Hindlimb muscle (tissue), 1 donor: ENCODE data around the gene KIAA1671. TPM values are rescaled to one million over a fixed set of nuclear protein-coding genes. Genes with fewer than 3 reads are reported as not detected.
"Not testable (repeated sequence)": the region's sequence is repeated elsewhere in the genome, so short reads cannot be mapped to it uniquely, and the experiment has no call there.

Experiments
- DNase-seq: peaks from one replicate; pipeline ENCODE4 v3.0.0-alpha.2; 2013
- polyA plus RNA-seq: library from polyadenylated mRNA; unstranded; fragments of 120-200 nt; gene quantifications from one replicate; pipeline ENCODE4 v1.2.1, GENCODE V29; 2013; ENCODE audit not compliant: insufficient read length

KIAA1671 gene
- polyA plus RNA-seq, 1 donor = 43.3 TPM

GRCh38 chr22:25204547-25204946 lies 252.0 kb downstream of the KIAA1671 start:
- DNase-seq = not testable (repeated sequence)

GRCh38 chr22:25205847-25206246 lies 253.3 kb downstream of the KIAA1671 start:
- DNase-seq = no peak

GRCh38 chr22:25206998-25207397 lies 254.5 kb downstream of the KIAA1671 start:
- no peak for DNase-seq

- no peak for DNase-seq
Measured at GRCh38 chr22:25207553-25208157, 255.1 kb downstream of the KIAA1671 start.

- DNase-seq = no peak
Measured at GRCh38 chr22:25208328-25208727, 255.8 kb downstream of the KIAA1671 start.

- DNase-seq = no peak
Measured at GRCh38 chr22:25208743-25209505, 256.4 kb downstream of the KIAA1671 start.

GRCh38 chr22:25210793-25211192 lies 258.3 kb downstream of the KIAA1671 start:
- no peak for DNase-seq

GRCh38 chr22:25212337-25212736 lies 259.8 kb downstream of the KIAA1671 start:
- no peak for DNase-seq

- no peak for DNase-seq
Measured at GRCh38 chr22:25213221-25213620, 260.7 kb downstream of the KIAA1671 start.

GRCh38 chr22:25216230-25216629 lies 263.7 kb downstream of the KIAA1671 start:
- DNase-seq = no peak

GRCh38 chr22:25219211-25219689 lies 266.7 kb downstream of the KIAA1671 start, which contains the start of gene CRYBB2:
Gene CRYBB2, plus strand, starts transcription at chr22:25219639. Its CDS starts 1,791 bp downstream, at chr22:25221430.
- DNase-seq = no peak

- no peak for DNase-seq
Measured at GRCh38 chr22:25219948-25220442, 267.5 kb downstream of the KIAA1671 start.

- DNase-seq = no peak
Measured at GRCh38 chr22:25221790-25222189, 269.3 kb downstream of the KIAA1671 start.

GRCh38 chr22:25223269-25223850 lies 270.8 kb downstream of the KIAA1671 start:
- no peak for DNase-seq

GRCh38 chr22:25228822-25229221 lies 276.3 kb downstream of the KIAA1671 start:
- no peak for DNase-seq

- not testable (repeated sequence) for DNase-seq
Measured at GRCh38 chr22:25230760-25231159, 278.2 kb downstream of the KIAA1671 start.

GRCh38 chr22:25232301-25232700 lies 279.8 kb downstream of the KIAA1671 start:
- DNase-seq = no peak

- DNase-seq = not testable (repeated sequence)
Measured at GRCh38 chr22:25233706-25234105, 281.2 kb downstream of the KIAA1671 start.

GRCh38 chr22:25235547-25236290 lies 283.2 kb downstream of the KIAA1671 start:
- DNase-seq = peak; percentile 76

- DNase-seq = no peak
Measured at GRCh38 chr22:25236417-25236816, 283.9 kb downstream of the KIAA1671 start.

GRCh38 chr22:25237503-25237902 lies 285.0 kb downstream of the KIAA1671 start:
- no peak for DNase-seq

- DNase-seq = not testable (repeated sequence)
Measured at GRCh38 chr22:25238058-25238457, 285.5 kb downstream of the KIAA1671 start.
